GM12878 (cell line): ENCODE data around the gene ITPRIP. TPM values are rescaled to one million over a fixed set of nuclear protein-coding genes. Genes with fewer than 3 reads are reported as not detected.
A peak's percentile ranks its signal among the peaks of the same experiment; 100 is the strongest.

ENCODE experiments used
- ATAC-seq: fragments of 200-7000 bp; cut with Tn5 transposase; 3 replicates; pipeline ENCODE4 v1.9.1; 2020; ENCODE audit warnings: mild to moderate bottlenecking, moderate library complexity
- BruUV-seq: library from RNA; stranded (reverse); fragments of 400-500 nt; replicated peaks from 2 replicates; lab custom pipeline; 2021; lab: Mats Ljungman, UMichigan
- CTCF ChIA-PET: fragments of 300-600 bp; sonication (Branson Sonifier 250); formaldehyde crosslinking; extraction: SDS; loops from one replicate; lab custom pipeline; 2021; ENCODE audit warnings: inconsistent platforms; lab: Yijun Ruan, JAX
- POLR2A ChIA-PET: fragments of 350-600 bp; formaldehyde crosslinking; extraction: SDS; loops from one replicate; lab custom pipeline; 2021; ENCODE audit warnings: inconsistent platforms; lab: Charles Lee
- RAD21 ChIA-PET: fragments of 300-600 bp; sonication (Branson Sonifier 250); formaldehyde crosslinking; loops from one replicate; lab custom pipeline; 2023; ENCODE audit warnings: antibody characterized with exemption; ENCODE audit not compliant: unreplicated experiment; lab: Charles Lee
- SMC1A ChIA-PET: fragments of 300-600 bp; sonication (Branson Sonifier 250); formaldehyde crosslinking; loops from one replicate; lab custom pipeline; 2023; ENCODE audit not compliant: unreplicated experiment, uncharacterized antibody; lab: Charles Lee
- DNase-seq: peaks from one replicate; pipeline ENCODE4 v3.0.0-alpha.2; 2011; ENCODE audit warnings: low read depth, low spot score
- FAIRE-seq: peaks from 3 replicates; lab custom pipeline; 2011; peaks lifted over from hg19 to GRCh38; lab: Jason Lieb, UNC
- H2AFZ ChIP-seq: 2 replicates; pipeline ENCODE4 v1.6.0; 2011; ENCODE audit warnings: low read depth, low read length, control low read depth; ENCODE audit not compliant: control insufficient read depth
- H3K27ac ChIP-seq: 2 replicates; pipeline ENCODE4 v1.5.1; 2011; ENCODE audit warnings: control low read depth; ENCODE audit not compliant: control insufficient read depth, insufficient read depth
- H3K27me3 ChIP-seq, 2 experiments: replicated peaks in 1 of 2; 2 replicates each; pipeline versions ENCODE4 v1.6.0 to v1.6.1; 2011; ENCODE audit warnings: low read length in 1 of 2; ENCODE audit not compliant: control insufficient read depth in 2 of 2, insufficient read depth in 2 of 2
- H3K36me3 ChIP-seq, 2 experiments: 2 replicates each; pipeline ENCODE4 v1.5.1; 2011; ENCODE audit warnings: low read length in 1 of 2; ENCODE audit not compliant: control insufficient read depth in 2 of 2, insufficient read depth in 2 of 2
- H3K4me1 ChIP-seq: 2 replicates; pipeline ENCODE4 v1.6.1; 2011; ENCODE audit warnings: mild to moderate bottlenecking, low read length, moderate library complexity, mixed read lengths; ENCODE audit not compliant: control insufficient read depth, insufficient read depth
- H3K4me2 ChIP-seq: 2 replicates; pipeline ENCODE4 v1.6.0; 2011; ENCODE audit warnings: control low read depth; ENCODE audit not compliant: control insufficient read depth, insufficient read depth
- H3K4me3 ChIP-seq: fragments of 200-600 bp; sonication (generic); 2 replicates; pipeline ENCODE4 v1.5.1; 2016
- H3K79me2 ChIP-seq: 2 replicates; pipeline ENCODE4 v1.6.0; 2011; ENCODE audit warnings: low read length; ENCODE audit not compliant: control insufficient read depth, insufficient read depth
- H3K9ac ChIP-seq: 2 replicates; pipeline ENCODE4 v1.8.0; 2011; ENCODE audit warnings: low read length, control low read depth, mixed read lengths; ENCODE audit not compliant: control insufficient read depth, insufficient read depth
- H3K9me3 ChIP-seq: replicated peaks from 3 replicates; pipeline ENCODE4 v1.5.1; 2011; ENCODE audit warnings: mild to moderate bottlenecking, low read length; ENCODE audit not compliant: control insufficient read depth, insufficient read depth
- H4K20me1 ChIP-seq: 2 replicates; pipeline ENCODE4 v1.6.0; 2011; ENCODE audit not compliant: control insufficient read depth, insufficient read depth
- BHLHE40 ChIP-seq, 2 experiments: fragments of 450-650 bp in 1 of 2; IDR thresholded peaks; 2 replicates each; pipeline ENCODE4 v1.6.1; 2011 to 2017; ENCODE audit warnings: low read depth in 2 of 2, borderline replicate concordance in 1 of 2, improper control_type of control experiment in 1 of 2, low read length in 1 of 2, mild to moderate bottlenecking in 1 of 2
- ETV6 ChIP-seq, 2 experiments: fragments of 450-650 bp in 1 of 2; IDR thresholded peaks in 1 of 2; conservative IDR thresholded peaks in 1 of 2; 2 replicates each; pipeline ENCODE4 v1.6.1; 2014; ENCODE audit warnings: antibody characterized with exemption in 1 of 2, borderline replicate concordance in 1 of 2, low read depth in 1 of 2, mild to moderate bottlenecking in 1 of 2, moderate library complexity in 1 of 2
- FOXM1 ChIP-seq: IDR thresholded peaks from 2 replicates; pipeline ENCODE4 v1.6.1; 2012; ENCODE audit warnings: low read depth, mild to moderate bottlenecking, inconsistent platforms, low read length, moderate library complexity
- KAT2A ChIP-seq: conservative IDR thresholded peaks from 2 replicates; pipeline ENCODE4 v1.6.1; 2011; ENCODE audit warnings: low read depth, low read length; ENCODE audit not compliant: control insufficient read depth
- MYC ChIP-seq: IDR thresholded peaks from 2 replicates; pipeline ENCODE4 v1.6.1; 2011; ENCODE audit warnings: mild to moderate bottlenecking, low read length, moderate library complexity, inconsistent platforms; ENCODE audit not compliant: insufficient read depth, insufficient replicate concordance, insufficient read length, severe bottlenecking
- NBN ChIP-seq: fragments of 450-650 bp; IDR thresholded peaks from 2 replicates; pipeline ENCODE4 v1.6.1; 2016
- POLR2A ChIP-seq: IDR thresholded peaks from 2 replicates; pipeline ENCODE4 v1.6.1; 2011; ENCODE audit warnings: low read depth, mild to moderate bottlenecking, low read length
- RFX5 ChIP-seq: IDR thresholded peaks from 2 replicates; pipeline ENCODE4 v1.6.1; 2011; ENCODE audit warnings: low read depth, low read length, improper control_type of control experiment
- RUNX3 ChIP-seq: IDR thresholded peaks from 2 replicates; pipeline ENCODE4 v1.6.1; 2012; ENCODE audit warnings: low read length, inconsistent platforms
- SMAD5 ChIP-seq: IDR thresholded peaks from 2 replicates; pipeline ENCODE4 v1.6.1; 2016; ENCODE audit warnings: antibody characterized with exemption, low read depth
- SP1 ChIP-seq: IDR thresholded peaks from one replicate; pipeline ENCODE4 v1.6.1; 2011; ENCODE audit warnings: low read depth, low read length
- SRF ChIP-seq, 2 experiments: IDR thresholded peaks; 2 replicates each; pipeline ENCODE4 v1.6.1; 2011; ENCODE audit warnings: low read depth in 2 of 2, low read length in 2 of 2, mild to moderate bottlenecking in 1 of 2, moderate library complexity in 1 of 2
- SUZ12 ChIP-seq: fragments of 200-600 bp; sonication (generic); IDR thresholded peaks from one replicate; pipeline ENCODE4 v1.6.1; 2018; ENCODE audit warnings: antibody characterized with exemption, mild to moderate bottlenecking; ENCODE audit not compliant: unreplicated experiment
- ZNF24 ChIP-seq: fragments of 450-650 bp; IDR thresholded peaks from 2 replicates; pipeline ENCODE4 v1.6.1; 2017; ENCODE audit warnings: antibody characterized with exemption, mild to moderate bottlenecking
- WGBS: methylation state at CpG from one replicate; pipeline ENCODE4 v1.1.6; 2016; ENCODE audit warnings: low lambda C conversion rate; ENCODE audit not compliant: insufficient replicate concordance, insufficient coverage; ENCODE audit errors: missing lambda C conversion rate; 5-methylcytosine and 5-hydroxymethylcytosine counted together
- in situ Hi-C: fragments of 300-500 bp; cut with MboI; formaldehyde crosslinking; loops from 9 replicates; pipeline ENCODE4 v1.14.3; 2018; ENCODE audit warnings: mixed read lengths
- intact Hi-C: fragments of 100-400 bp; cut with micrococcal nuclease; formaldehyde crosslinking; loops from one replicate; pipeline ENCODE4 v1.14.2; 2022; ENCODE audit not compliant: unreplicated experiment
- polyA plus RNA-seq, 11 experiments: library from polyadenylated mRNA; depleted of rRNA in 4 of 11; unstranded in 6 of 11; stranded (reverse) in 5 of 11; fragments of >200 nt; fragmentation: Nextera tagmentation in 4 of 11; fragmentation: Illumina TruSeq in 1 of 11; extraction: Ambion mirVana in 4 of 11; extraction: Trizol in 1 of 11; gene quantifications; 1 replicate in 1 of 11; 2 replicates in 10 of 11; pipeline versions ENCODE4 v1.2.1 to v1.2.3, GENCODE V29; 2011 to 2016; ENCODE audit warnings: inconsistent platforms in 2 of 11, missing spikeins in 2 of 11, low read depth in 1 of 11
- total RNA-seq, 4 experiments: library from RNA; depleted of rRNA in 3 of 4; stranded (reverse); fragments of >200 nt in 3 of 4; fragmentation: Illumina TruSeq in 1 of 4; extraction: Trizol in 1 of 4; gene quantifications; 2 replicates each; pipeline versions ENCODE4 v1.2.1 to v1.2.3, GENCODE V29; 2013 to 2021
- TF ChIP-seq, protein P1 (sequence below): fragments of 450-650 bp; IDR thresholded peaks from 2 replicates; pipeline ENCODE4 v1.6.1; 2017; ENCODE audit warnings: low read depth, mild to moderate bottlenecking, moderate library complexity
- TF ChIP-seq, protein P2 (sequence below): IDR thresholded peaks from 2 replicates; pipeline ENCODE4 v1.6.1; 2012; ENCODE audit warnings: low read depth, low read length, improper control_type of control experiment
- TF ChIP-seq, protein P3 (sequence below): IDR thresholded peaks from 2 replicates; pipeline ENCODE4 v1.6.1; 2012; ENCODE audit warnings: low read depth, low read length, improper control_type of control experiment
- TF ChIP-seq, protein P4 (sequence below): IDR thresholded peaks from 2 replicates; pipeline ENCODE4 v1.6.1; 2011; ENCODE audit warnings: borderline replicate concordance, low read depth, mild to moderate bottlenecking, moderate library complexity, low read length; ENCODE audit not compliant: insufficient read depth, poor library complexity, severe bottlenecking

Gene ITPRIP
- total and polyA plus RNA-seq, 10 of the 15 experiments (the other 5 are each of a cell fraction or from before 2014, with no cell fraction given), result 0.82 to 10.4 (median 5.9) TPM

DNA sequence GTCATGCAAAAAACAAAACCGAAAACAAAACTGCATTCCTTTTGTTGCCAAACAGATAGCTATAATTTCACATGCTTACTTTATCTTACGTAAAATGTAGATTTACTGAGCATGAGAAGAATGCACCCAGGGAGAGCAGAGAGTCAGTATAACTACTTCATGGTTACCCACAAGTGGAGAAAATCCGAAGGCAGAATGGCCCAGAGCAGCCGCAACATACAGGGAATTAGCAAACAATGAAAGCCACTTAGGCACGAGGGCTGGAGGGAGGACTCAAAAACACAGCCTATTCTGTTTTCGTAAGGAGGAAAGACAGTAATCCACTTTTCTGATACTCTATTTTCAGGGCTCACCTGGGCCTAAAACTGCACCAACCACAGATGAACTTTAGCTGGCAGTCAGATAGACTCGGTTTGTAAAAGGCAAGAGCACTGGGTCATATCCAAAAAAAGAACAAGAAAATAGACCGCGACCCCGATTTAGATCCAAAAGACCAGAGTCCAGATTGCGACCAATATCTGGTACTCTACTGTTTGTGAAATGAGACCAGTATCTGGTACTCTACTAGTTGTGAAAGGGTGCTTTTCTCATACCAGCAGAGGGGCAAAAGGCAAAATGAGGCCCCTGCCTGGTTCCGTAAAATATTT is 1.3 kb downstream of the ITPRIP start:
- H4K20me1 ChIP-seq, result peaks cover 14% of the 10 kb centered on the region
- TSS peak; percentile 60 for BruUV-seq
- H3K4me3 ChIP-seq, result peak overlapping the region; percentile 94
- intact Hi-C loops, result loop anchor here (2.0 to 10.0 kb wide), 3 partner anchors 28 to 642 kb away; partner anchors contain the start of gene STN1
- WGBS, result 2% methylated on average over 12 of the region's 12 CpGs
- peaks cover 0 to 5% of the 10 kb centered on the region in 2 experiments; a peak in 2 of 4 replicates for H3K36me3 ChIP-seq
- H3K79me2 ChIP-seq, result peaks cover 55% of the 10 kb centered on the region
- peaks cover 22% of the 10 kb centered on the region for H3K4me1 ChIP-seq
- peak overlapping the region; percentile 98 for H3K4me2 ChIP-seq
- POLR2A ChIA-PET, result interaction anchor here (0.9 to 2.8 kb wide), 6 partner anchors 9 to 82 kb away, joined by 3 to 6 read pairs (median 4); partner anchors contain the start of gene GSTO1
- H3K27me3 ChIP-seq, result no peaks in the 10 kb centered on the region
- in situ Hi-C loops, result no loop called here
- FAIRE-seq, result no peak
- H3K9me3 ChIP-seq, result no peaks in the 10 kb centered on the region
- RAD21 ChIA-PET, result interaction anchor here (1.1 to 5.7 kb wide), 6 partner anchors 10 to 33 kb away, joined by 3 to 39 read pairs (median 10); partner anchors contain the start of gene CFAP58
- H2AFZ ChIP-seq, result no peak overlapping the region
- DNase-seq, result no peak
- CTCF ChIA-PET, result interaction anchor here (0.8 to 7.2 kb wide), 7 partner anchors 13 to 63 kb away, joined by 3 to 111 read pairs (median 4); partner anchors contain the start of gene CFAP58
- ATAC-seq, result peak; percentile 23
- peak overlapping the region; percentile 91 for H3K9ac ChIP-seq
- H3K27ac ChIP-seq, result peak overlapping the region; percentile 96
- SMC1A ChIA-PET, result interaction anchor here (1.0 to 7.0 kb wide), 8 partner anchors 7 to 63 kb away, joined by 3 to 58 read pairs (median 6); no protein-coding TSS in a partner anchor
- TF ChIP-seq, protein P1, sequence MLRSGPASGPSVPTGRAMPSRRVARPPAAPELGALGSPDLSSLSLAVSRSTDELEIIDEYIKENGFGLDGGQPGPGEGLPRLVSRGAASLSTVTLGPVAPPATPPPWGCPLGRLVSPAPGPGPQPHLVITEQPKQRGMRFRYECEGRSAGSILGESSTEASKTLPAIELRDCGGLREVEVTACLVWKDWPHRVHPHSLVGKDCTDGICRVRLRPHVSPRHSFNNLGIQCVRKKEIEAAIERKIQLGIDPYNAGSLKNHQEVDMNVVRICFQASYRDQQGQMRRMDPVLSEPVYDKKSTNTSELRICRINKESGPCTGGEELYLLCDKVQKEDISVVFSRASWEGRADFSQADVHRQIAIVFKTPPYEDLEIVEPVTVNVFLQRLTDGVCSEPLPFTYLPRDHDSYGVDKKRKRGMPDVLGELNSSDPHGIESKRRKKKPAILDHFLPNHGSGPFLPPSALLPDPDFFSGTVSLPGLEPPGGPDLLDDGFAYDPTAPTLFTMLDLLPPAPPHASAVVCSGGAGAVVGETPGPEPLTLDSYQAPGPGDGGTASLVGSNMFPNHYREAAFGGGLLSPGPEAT, result no peak
- TF ChIP-seq FOXM1 (no peak), POLR2A (no peak), ZNF24 (no peak), SP1 (no peak), RUNX3 (no peak; the same call in 1 of the 2 replicates), BHLHE40 (IDR thresholded peaks at IDR 0.05; ENCODE audit: borderline replicate concordance in 1 of 2, low read depth in 2 of 2, low read length in 1 of 2) (0 out of 4 replicates have a peak, but pooled peaks of 1 of the 2 experiments have one; percentile 13), SMAD5 (no peak), SRF (IDR thresholded peaks at IDR 0.05; ENCODE audit: low read depth in 2 of 2, low read length in 2 of 2) (no peak), KAT2A (no peak), ETV6 (conservative IDR thresholded peaks at IDR 0.05 in 1 of 2, IDR thresholded peaks at IDR 0.05 in 1 of 2; ENCODE audit: borderline replicate concordance in 1 of 2, low read depth in 1 of 2) (no peak), RFX5 (no peak), MYC (no peak), SUZ12 (no peak), NBN (0 out of 2 replicates have a peak, but pooled peaks have one; percentile 10)
- TF ChIP-seq, protein P2, sequence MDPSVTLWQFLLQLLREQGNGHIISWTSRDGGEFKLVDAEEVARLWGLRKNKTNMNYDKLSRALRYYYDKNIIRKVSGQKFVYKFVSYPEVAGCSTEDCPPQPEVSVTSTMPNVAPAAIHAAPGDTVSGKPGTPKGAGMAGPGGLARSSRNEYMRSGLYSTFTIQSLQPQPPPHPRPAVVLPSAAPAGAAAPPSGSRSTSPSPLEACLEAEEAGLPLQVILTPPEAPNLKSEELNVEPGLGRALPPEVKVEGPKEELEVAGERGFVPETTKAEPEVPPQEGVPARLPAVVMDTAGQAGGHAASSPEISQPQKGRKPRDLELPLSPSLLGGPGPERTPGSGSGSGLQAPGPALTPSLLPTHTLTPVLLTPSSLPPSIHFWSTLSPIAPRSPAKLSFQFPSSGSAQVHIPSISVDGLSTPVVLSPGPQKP, result no peak
- TF ChIP-seq, protein P3, sequence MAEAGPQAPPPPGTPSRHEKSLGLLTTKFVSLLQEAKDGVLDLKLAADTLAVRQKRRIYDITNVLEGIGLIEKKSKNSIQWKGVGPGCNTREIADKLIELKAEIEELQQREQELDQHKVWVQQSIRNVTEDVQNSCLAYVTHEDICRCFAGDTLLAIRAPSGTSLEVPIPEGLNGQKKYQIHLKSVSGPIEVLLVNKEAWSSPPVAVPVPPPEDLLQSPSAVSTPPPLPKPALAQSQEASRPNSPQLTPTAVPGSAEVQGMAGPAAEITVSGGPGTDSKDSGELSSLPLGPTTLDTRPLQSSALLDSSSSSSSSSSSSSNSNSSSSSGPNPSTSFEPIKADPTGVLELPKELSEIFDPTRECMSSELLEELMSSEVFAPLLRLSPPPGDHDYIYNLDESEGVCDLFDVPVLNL, result no peak
- TF ChIP-seq, protein P4, sequence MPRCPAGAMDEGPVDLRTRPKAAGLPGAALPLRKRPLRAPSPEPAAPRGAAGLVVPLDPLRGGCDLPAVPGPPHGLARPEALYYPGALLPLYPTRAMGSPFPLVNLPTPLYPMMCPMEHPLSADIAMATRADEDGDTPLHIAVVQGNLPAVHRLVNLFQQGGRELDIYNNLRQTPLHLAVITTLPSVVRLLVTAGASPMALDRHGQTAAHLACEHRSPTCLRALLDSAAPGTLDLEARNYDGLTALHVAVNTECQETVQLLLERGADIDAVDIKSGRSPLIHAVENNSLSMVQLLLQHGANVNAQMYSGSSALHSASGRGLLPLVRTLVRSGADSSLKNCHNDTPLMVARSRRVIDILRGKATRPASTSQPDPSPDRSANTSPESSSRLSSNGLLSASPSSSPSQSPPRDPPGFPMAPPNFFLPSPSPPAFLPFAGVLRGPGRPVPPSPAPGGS, result peak; percentile 15
